ENCODE measurements around the gene PRR22. TPM values are rescaled to one million over a fixed set of nuclear protein-coding genes. Genes with fewer than 3 reads are reported as not detected.

The PRR22 gene
- total RNA-seq = 0.21 and 0.46 TPM in 2 replicates

GRCh38 chr19:5784581-5785147, at the start of gene PRR22:
Gene PRR22 (minus strand): TSS chr19:5784746. CDS start chr19:5784660, 86 bp downstream.

GRCh38 chr19:5804516-5805461, 20.2 kb upstream of the PRR22 start, which contains the start of gene NRTN:
Gene NRTN (plus strand): TSS chr19:5805067. CDS start chr19:5824166, 19,099 bp downstream.

GRCh38 chr19:5790559-5791520, 6.3 kb upstream of the PRR22 start, which contains the start of gene DUS3L:
Gene DUS3L (minus strand): TSS chr19:5791163. CDS start chr19:5791141, 22 bp downstream.

Other genes starting within 250 kb of the PRR22 start
- gene TINCR, start 216.8 kb downstream of the PRR22 start, total RNA-seq = 14.8 and 16.9 TPM in 2 replicates
- 12.6 and 18.3 TPM in 2 replicates for gene SAFB2, start 162.0 kb downstream of the PRR22 start, total RNA-seq
- 41.0 and 65.4 TPM in 2 replicates for gene SAFB, start 161.7 kb downstream of the PRR22 start, total RNA-seq
- 65.2 and 74.3 TPM in 2 replicates for gene MICOS13, start 104.2 kb downstream of the PRR22 start, total RNA-seq
- 12.4 and 13.4 TPM in 2 replicates for gene HSD11B1L, start 103.7 kb downstream of the PRR22 start, total RNA-seq
- 1,285 and 1,355 TPM in 2 replicates for gene RPL36, start 94.5 kb downstream of the PRR22 start, total RNA-seq
- 91.7 and 149 TPM in 2 replicates for gene LONP1, start 64.6 kb downstream of the PRR22 start, total RNA-seq
- not detected in 2 replicates for gene CATSPERD, start 64.1 kb downstream of the PRR22 start, total RNA-seq
- 21.9 and 24.6 TPM in 2 replicates for gene DUS3L, start 6.4 kb upstream of the PRR22 start, total RNA-seq
- 0.23 TPM in 1 of 2 replicates, not detected in the other for gene NRTN, start 20.3 kb upstream of the PRR22 start, total RNA-seq
- gene FUT6, start 55.0 kb upstream of the PRR22 start, total RNA-seq = 0.19 and 0.21 TPM in 2 replicates
- gene FUT3, start 66.7 kb upstream of the PRR22 start, total RNA-seq = 12.6 and 15.4 TPM in 2 replicates
- not detected in 2 replicates for gene FUT5, start 85.8 kb upstream of the PRR22 start, total RNA-seq
- gene NDUFA11, start 119.0 kb upstream of the PRR22 start, total RNA-seq = 257 and 322 TPM in 2 replicates
- 1.7 and 2.5 TPM in 2 replicates for gene VMAC, start 120.1 kb upstream of the PRR22 start, total RNA-seq
- 7.0 and 12.6 TPM in 2 replicates for gene CAPS, start 129.5 kb upstream of the PRR22 start, total RNA-seq
- gene RANBP3, start 193.4 kb upstream of the PRR22 start, total RNA-seq = 66.1 and 66.8 TPM in 2 replicates